GM12872 (cell line): ENCODE results near the gene ASTN2.

ENCODE experiments used
- TF ChIP-seq, protein P1 (sequence below): IDR thresholded peaks from 3 replicates; pipeline ENCODE4 v1.5.1; 2011; ENCODE audit warnings: low read depth, mild to moderate bottlenecking, low read length, moderate library complexity; ENCODE audit not compliant: insufficient read depth

The ASTN2 gene

DNA sequence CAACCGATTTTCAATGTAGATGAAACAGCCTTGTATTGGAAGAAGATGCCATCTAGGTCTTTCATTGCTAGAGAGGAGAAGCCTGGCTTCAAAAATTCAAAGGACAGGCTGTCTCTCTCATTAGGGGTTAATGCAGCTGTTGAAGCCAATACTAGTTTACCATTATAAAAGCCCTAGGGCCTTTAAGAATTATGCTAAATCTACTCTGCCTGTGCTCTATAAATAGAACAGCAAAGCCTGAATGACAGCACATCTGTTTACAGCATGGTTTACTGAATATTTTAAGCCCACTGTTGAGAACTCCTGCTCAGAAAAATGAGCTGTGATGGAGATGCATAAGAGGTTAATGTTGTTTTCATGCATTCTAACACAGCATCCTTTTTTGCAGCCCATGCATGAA is 539.3 kb downstream of the ASTN2 start:
- TF ChIP-seq, protein P1, sequence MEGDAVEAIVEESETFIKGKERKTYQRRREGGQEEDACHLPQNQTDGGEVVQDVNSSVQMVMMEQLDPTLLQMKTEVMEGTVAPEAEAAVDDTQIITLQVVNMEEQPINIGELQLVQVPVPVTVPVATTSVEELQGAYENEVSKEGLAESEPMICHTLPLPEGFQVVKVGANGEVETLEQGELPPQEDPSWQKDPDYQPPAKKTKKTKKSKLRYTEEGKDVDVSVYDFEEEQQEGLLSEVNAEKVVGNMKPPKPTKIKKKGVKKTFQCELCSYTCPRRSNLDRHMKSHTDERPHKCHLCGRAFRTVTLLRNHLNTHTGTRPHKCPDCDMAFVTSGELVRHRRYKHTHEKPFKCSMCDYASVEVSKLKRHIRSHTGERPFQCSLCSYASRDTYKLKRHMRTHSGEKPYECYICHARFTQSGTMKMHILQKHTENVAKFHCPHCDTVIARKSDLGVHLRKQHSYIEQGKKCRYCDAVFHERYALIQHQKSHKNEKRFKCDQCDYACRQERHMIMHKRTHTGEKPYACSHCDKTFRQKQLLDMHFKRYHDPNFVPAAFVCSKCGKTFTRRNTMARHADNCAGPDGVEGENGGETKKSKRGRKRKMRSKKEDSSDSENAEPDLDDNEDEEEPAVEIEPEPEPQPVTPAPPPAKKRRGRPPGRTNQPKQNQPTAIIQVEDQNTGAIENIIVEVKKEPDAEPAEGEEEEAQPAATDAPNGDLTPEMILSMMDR = no peak

DNA sequence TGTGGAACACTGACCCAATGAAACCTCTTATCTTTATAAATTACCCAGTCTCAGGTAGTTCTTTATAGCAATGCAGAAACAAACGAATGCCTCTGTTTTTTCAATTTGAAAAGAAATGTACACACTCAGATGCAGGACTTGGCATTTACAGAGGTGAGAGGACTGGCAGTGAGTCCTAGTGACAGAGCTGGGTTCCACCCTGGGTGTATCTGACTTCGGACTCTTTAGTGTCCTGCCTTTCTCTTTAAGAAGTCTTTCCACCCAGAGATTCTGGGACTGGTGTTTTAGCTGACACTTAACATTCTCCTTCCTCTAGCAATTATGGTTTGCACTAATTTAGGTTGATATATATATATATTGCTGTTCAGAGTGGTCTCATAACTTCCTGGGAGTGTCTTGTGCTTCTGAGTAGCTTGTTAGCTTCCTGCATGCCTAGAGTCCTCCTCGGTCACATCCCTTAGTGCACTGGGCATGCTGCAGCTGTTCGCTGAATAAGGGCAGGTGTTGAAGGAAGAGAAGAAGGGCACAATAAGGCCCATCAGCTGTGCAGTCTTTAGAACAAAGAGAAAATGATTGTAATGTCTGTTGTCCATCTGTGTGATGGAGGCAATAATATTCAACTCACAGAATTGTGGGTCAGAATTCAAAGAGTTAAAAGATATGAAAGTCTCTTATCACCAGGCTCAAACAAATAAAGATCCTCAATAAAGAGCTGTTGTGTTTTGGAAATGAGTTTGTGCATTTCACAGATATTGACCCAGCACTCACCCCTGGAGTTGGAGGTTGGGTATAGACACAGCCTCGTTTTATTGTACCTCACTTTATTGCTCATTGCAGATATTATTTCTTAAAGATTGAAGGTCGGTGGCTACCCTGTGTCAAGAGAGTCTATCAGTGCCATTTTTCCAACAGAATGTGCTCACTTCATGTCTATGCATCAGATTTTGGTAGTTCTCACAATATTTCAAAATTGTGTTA is 540.6 kb downstream of the ASTN2 start:
- TF ChIP-seq, protein P1 = no peak

DNA sequence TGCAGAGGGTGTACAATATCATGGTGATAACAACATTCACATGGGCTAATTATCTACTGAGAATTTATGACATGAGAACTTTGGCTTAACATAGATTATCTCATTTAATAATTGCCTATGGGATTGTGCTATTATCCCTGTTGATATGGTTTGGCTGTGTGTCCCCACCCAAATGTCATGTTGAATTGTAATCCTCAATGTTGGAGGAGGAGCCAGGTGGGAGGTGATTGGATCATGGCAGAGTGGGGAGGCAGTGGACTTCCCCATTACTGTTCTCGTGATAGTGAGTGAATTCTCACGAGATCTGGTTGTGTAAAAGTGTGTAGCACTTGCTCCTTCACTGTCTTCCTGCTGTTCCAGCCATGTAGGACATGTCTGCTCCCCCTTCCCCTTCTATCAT is 541.4 kb downstream of the ASTN2 start:
- TF ChIP-seq, protein P1 = no peak

DNA sequence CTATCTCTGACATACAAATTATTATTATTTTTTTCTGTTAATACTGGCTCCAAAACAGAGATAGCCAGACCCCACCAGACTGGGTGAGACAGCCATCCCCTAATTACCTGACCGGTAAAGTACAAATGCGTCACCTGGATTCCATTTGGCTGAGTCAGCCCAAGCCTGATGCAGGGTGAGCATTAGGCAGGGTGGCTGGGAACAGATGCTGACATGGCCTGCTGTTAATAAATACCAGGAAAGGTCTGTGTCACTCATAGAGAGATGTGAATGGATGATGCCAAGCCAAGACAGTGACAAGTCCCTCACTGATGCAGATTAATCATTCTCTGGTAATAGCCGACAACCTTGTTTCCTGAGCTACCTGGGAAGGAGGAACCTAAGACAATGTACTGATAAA is 544.3 kb downstream of the ASTN2 start:
- TF ChIP-seq, protein P1 = no peak

DNA sequence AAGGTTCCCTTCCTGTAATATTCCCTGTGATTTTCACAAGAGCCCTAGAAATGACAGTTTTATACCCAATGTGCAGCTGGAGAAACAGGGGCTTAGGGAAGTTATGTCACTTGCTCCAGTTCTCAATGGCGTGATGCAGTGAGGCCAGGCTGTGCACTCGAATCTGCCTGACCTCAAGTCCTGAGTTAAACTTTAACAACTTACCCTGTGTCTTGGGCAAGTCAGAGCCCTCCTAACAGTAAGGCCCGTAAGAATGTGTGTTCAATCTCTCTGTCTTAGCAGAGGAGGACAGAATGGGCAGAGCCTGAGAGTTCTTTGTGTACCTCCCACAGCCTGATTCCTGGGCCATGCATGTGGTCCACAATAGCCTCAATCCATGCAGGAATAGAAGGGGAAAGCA is 546.7 kb downstream of the ASTN2 start:
- TF ChIP-seq, protein P1 = no peak

DNA sequence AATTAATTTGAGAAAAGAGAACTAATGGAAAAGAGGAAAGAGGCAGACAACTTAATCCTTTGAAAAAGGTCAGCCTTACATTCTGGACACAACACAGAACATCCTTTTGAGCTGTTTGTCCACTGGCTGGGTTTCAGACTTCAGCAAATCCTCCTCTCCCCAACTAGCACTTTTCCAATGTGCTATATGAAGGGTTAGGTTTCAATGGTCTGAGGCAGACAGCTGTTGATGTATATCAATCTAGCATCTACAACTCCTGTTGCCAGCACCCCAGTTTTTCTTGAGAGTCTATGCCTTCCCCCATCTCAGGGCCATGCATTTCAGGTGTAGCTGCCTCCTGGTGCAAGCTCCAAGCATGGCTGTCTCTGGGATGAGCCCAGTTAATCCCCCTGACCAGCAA is 553.5 kb downstream of the ASTN2 start:
- TF ChIP-seq, protein P1 = no peak

DNA sequence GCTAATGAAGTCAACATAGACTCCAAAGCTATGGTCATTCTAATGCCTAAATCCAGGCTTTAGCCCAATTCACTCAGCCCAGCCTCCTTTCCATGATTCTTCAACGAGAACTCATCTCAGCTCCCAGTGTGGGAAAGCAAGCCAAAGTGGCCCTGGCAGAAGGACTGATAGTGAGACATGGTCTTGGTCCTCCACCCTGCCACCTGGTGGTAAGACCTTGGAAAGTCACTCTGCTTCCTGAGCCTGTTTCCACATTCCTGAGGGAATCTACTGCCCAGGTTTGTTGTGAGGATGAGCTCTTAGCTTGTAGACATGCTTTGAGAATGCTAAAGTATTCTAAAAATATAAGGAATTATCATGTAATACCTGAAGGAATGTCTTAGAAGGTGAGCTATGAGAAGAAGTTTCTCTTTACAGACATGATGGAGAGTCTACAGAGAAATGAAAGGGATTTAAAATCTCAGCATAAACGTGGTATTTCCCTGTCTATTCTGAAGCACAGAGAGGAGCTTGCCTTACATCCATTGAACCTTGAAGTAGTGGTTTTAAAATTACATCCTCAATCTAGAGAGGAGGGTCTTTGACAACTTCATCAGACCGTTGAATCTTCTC is 554.2 kb downstream of the ASTN2 start:
- TF ChIP-seq, protein P1 = peak; percentile 83
